GM12801 (cell line): ENCODE results near the gene USP34.

Experiments
- CTCF ChIP-seq: IDR thresholded peaks from one replicate; pipeline ENCODE4 v1.5.1; 2011; ENCODE audit warnings: control low read depth; ENCODE audit not compliant: insufficient read length; ENCODE audit errors: extremely low read depth

Gene USP34

GRCh38 chr2:61452392-61452791, 18.5 kb downstream of the USP34 start:
- no peak for TF ChIP-seq CTCF

- TF ChIP-seq CTCF: no peak
Measured at GRCh38 chr2:61451178-61451577, 19.7 kb downstream of the USP34 start.

GRCh38 chr2:61450144-61450543, 20.7 kb downstream of the USP34 start:
- no peak for TF ChIP-seq CTCF

GRCh38 chr2:61448229-61448628, 22.7 kb downstream of the USP34 start:
- TF ChIP-seq CTCF: no peak

GRCh38 chr2:61443342-61444041, 27.4 kb downstream of the USP34 start:
- no peak for TF ChIP-seq CTCF

GRCh38 chr2:61439241-61440002, 31.5 kb downstream of the USP34 start:
- no peak for TF ChIP-seq CTCF

GRCh38 chr2:61438670-61439069, 32.2 kb downstream of the USP34 start:
- no peak for TF ChIP-seq CTCF
